ENCODE data around the gene ROR1.

Gene ROR1

GRCh38 chr1:64107632-64108031, 333.8 kb downstream of the ROR1 start:
- in situ Hi-C loops (cut with MboI; ENCODE audit: low sequenced_read_pairs, unreplicated experiment), result no loop called here
- TF ChIP-seq, protein P1, sequence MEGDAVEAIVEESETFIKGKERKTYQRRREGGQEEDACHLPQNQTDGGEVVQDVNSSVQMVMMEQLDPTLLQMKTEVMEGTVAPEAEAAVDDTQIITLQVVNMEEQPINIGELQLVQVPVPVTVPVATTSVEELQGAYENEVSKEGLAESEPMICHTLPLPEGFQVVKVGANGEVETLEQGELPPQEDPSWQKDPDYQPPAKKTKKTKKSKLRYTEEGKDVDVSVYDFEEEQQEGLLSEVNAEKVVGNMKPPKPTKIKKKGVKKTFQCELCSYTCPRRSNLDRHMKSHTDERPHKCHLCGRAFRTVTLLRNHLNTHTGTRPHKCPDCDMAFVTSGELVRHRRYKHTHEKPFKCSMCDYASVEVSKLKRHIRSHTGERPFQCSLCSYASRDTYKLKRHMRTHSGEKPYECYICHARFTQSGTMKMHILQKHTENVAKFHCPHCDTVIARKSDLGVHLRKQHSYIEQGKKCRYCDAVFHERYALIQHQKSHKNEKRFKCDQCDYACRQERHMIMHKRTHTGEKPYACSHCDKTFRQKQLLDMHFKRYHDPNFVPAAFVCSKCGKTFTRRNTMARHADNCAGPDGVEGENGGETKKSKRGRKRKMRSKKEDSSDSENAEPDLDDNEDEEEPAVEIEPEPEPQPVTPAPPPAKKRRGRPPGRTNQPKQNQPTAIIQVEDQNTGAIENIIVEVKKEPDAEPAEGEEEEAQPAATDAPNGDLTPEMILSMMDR (IDR thresholded peaks at IDR 0.05; ENCODE audit: borderline replicate concordance, control extremely low read depth, extremely low read depth, insufficient read depth, missing control alignments), result no peak
- no peak for DNase-seq (ENCODE audit: low spot score)

DNA sequence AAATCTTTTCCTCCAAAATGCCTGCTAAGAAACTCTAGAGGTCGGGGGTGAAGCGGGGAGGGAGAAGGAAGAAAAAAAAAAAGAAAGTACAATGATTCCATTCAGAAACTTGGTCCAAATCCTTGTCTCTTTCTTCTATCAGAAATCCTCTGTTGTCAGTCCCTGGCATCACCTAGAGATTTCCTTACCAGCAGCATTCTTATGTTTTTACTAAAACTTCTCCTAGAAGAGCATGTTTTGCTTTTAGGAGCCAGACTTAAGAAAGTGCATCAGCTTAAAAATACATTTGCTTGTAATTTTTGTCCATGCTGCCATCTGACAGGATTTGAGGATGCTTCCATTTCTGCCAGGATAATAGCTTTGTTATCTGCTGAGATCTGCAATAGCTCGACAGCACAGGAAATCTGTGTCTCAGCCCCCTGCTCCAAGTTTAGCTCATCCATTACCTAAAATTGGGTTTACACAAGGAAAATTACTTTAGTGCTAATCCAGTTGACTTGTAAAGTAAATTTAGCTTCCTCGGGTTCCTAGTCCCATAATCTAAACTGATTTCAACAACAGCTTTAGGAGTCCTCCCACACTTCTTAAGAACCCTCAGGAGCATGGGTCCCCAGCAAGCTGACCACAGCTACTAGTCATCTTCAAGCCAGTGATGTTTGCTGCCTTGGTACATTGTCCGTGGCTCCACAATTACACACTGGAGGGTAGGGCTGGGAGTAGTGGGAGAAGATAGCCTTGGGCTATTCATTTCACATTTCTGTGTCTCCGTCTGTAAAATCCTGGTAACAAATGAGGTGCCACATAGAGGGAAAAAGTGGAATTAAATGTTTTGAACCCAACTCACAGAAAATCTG, 337.3 kb downstream of the ROR1 start:
- no peak for DNase-seq (ENCODE audit: low spot score)
- TF ChIP-seq, protein P1 (IDR thresholded peaks at IDR 0.05; ENCODE audit: borderline replicate concordance, control extremely low read depth, extremely low read depth, insufficient read depth, missing control alignments), result no peak
- in situ Hi-C loops (cut with MboI; ENCODE audit: low sequenced_read_pairs, unreplicated experiment), result no loop called here

GRCh38 chr1:64111787-64112186, 338.0 kb downstream of the ROR1 start:
- in situ Hi-C loops (cut with MboI; ENCODE audit: low sequenced_read_pairs, unreplicated experiment), result no loop called here
- DNase-seq (ENCODE audit: low spot score), result no peak
- TF ChIP-seq, protein P1 (IDR thresholded peaks at IDR 0.05; ENCODE audit: borderline replicate concordance, control extremely low read depth, extremely low read depth, insufficient read depth, missing control alignments), result no peak

- in situ Hi-C loops (cut with MboI; ENCODE audit: low sequenced_read_pairs, unreplicated experiment), result no loop called here
- no peak for DNase-seq (ENCODE audit: low spot score)
These were observed 338.5 kb downstream of the ROR1 start for GRCh38 chr1:64112281-64112680.

DNA sequence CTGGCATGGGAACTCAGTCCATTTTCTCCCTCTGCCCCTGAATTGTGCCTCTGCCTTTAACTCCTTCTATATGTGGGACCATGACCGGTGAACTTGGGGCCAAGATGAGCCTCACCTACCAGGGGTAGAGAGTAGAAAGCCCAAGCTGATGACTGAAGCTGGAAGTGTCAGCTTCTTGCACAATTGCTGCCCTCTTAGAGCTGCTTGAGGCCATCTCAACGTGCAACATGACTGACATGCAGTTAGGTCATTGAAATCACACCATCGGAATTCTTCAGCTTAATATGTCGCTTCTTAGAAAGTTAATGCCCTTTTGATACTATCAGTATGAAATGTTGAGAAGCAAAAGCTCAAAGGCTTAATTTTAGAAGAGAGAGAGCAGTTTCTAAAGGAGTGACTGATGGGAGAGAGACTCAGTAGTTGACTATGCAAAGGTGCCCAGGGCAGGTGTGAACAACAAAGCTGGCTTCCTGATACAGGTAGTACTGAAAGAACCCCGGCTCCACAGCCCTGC, 340.3 kb downstream of the ROR1 start:
- TF ChIP-seq, protein P1 (IDR thresholded peaks at IDR 0.05; ENCODE audit: borderline replicate concordance, control extremely low read depth, extremely low read depth, insufficient read depth, missing control alignments), result no peak
- no peak for DNase-seq (ENCODE audit: low spot score)
- in situ Hi-C loops (cut with MboI; ENCODE audit: low sequenced_read_pairs, unreplicated experiment), result no loop called here

More at GRCh38 chr1:64112281-64112680, 338.5 kb downstream of the ROR1 start:
- TF ChIP-seq, protein P1 (IDR thresholded peaks at IDR 0.05; ENCODE audit: borderline replicate concordance, control extremely low read depth, extremely low read depth, insufficient read depth, missing control alignments), result no peak

DNA sequence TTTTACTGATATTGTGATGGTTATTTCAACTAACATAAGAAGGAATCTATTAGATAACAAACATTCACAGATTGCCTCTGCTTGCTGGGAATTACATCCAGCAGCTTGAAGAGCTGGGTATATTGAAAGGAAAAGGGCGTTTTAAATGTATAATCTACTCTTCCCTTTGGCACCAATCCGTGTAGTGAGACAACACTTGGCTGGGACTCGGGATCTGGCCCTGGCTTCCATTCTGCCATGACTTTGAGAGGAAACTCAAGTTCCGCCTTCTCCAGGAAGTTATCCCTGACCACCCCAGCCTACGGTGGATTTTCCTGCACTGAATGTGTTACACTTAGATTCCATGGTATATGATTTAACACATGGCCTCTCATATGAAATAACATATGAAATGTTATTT, 342.7 kb downstream of the ROR1 start:
- in situ Hi-C loops (cut with MboI; ENCODE audit: low sequenced_read_pairs, unreplicated experiment), result no loop called here

More for the DNA sequence above, 342.7 kb downstream of the ROR1 start:
- TF ChIP-seq, protein P1 (IDR thresholded peaks at IDR 0.05; ENCODE audit: borderline replicate concordance, control extremely low read depth, extremely low read depth, insufficient read depth, missing control alignments), result no peak
- no peak for DNase-seq (ENCODE audit: low spot score)
